Endothelial cell of umbilical vein (primary cell): Measurements from ENCODE around the gene CDX1. TPM values are rescaled to one million over a fixed set of nuclear protein-coding genes. Genes with fewer than 3 reads are reported as not detected.
A peak's percentile ranks its signal among the peaks of the same experiment; 100 is the strongest.

Experiments
- BruUV-seq: library from RNA; stranded (reverse); fragments of 400-500 nt; replicated peaks from 2 replicates; lab custom pipeline; 2021; lab: Mats Ljungman, UMichigan
- CTCF ChIA-PET: fragments of 300-600, 350-600 bp; sonication (Branson Sonifier 250); formaldehyde crosslinking; loops from one replicate; lab custom pipeline; 2021; ENCODE audit warnings: antibody characterized with exemption, inconsistent platforms; lab: Charles Lee
- POLR2A ChIA-PET: fragments of 300-600, 350-600 bp; sonication (Branson Sonifier 250); formaldehyde crosslinking; loops from one replicate; lab custom pipeline; 2021; ENCODE audit warnings: antibody characterized with exemption, inconsistent platforms; lab: Charles Lee
- DNase-seq: peaks from one replicate; pipeline ENCODE4 v3.0.0-alpha.2; 2011; ENCODE audit warnings: low read depth, low spot score
- FAIRE-seq: peaks from 2 replicates; lab custom pipeline; 2011; peaks lifted over from hg19 to GRCh38; lab: Jason Lieb, UNC
- H2AFZ ChIP-seq: 2 replicates; pipeline ENCODE4 v1.6.0; 2012; ENCODE audit warnings: low read depth, low read length, control low read depth, inconsistent platforms
- H3K27ac ChIP-seq: 2 replicates; pipeline ENCODE4 v1.5.1; 2011; ENCODE audit warnings: low read depth, mild to moderate bottlenecking, control low read depth, low read length, moderate library complexity; ENCODE audit not compliant: insufficient read depth
- H3K27me3 ChIP-seq, 2 experiments: 2 replicates each; pipeline versions ENCODE4 v1.6.0 to v1.6.1; 2011; ENCODE audit warnings: low read length in 2 of 2, mixed read lengths in 1 of 2; ENCODE audit not compliant: control insufficient read depth in 2 of 2, insufficient read depth in 2 of 2
- H3K36me3 ChIP-seq, 2 experiments: 2 replicates in 1 of 2; 3 replicates in 1 of 2; pipeline ENCODE4 v1.5.1; 2011; ENCODE audit warnings: low read length in 2 of 2, mild to moderate bottlenecking in 1 of 2, moderate library complexity in 1 of 2; ENCODE audit not compliant: control insufficient read depth in 2 of 2, insufficient read depth in 2 of 2; ENCODE audit errors: extremely low read depth in 1 of 2
- H3K4me1 ChIP-seq: 3 replicates; pipeline ENCODE4 v1.5.1; 2011; ENCODE audit warnings: mild to moderate bottlenecking, low read length; ENCODE audit not compliant: control insufficient read depth, insufficient read depth; ENCODE audit errors: extremely low read depth
- H3K4me2 ChIP-seq: 2 replicates; pipeline ENCODE4 v1.6.1; 2011; ENCODE audit warnings: low read length, control low read depth, mixed read lengths; ENCODE audit not compliant: insufficient read depth
- H3K4me3 ChIP-seq, 3 experiments: fragments of 200-600 bp in 1 of 3; sonication (generic), shearing (Covaris generic) in 1 of 3; replicated peaks in 1 of 3; 2 replicates each; pipeline ENCODE4 v1.5.1; 2011 to 2016; ENCODE audit warnings: control low read depth in 3 of 3, low read length in 3 of 3, mild to moderate bottlenecking in 2 of 3, inconsistent platforms in 1 of 3, low read depth in 1 of 3, moderate library complexity in 1 of 3; ENCODE audit not compliant: insufficient read depth in 1 of 3
- H3K79me2 ChIP-seq: 2 replicates; pipeline ENCODE4 v1.6.0; 2012; ENCODE audit warnings: low read length, inconsistent platforms; ENCODE audit not compliant: control insufficient read depth, insufficient read depth
- H3K9ac ChIP-seq: replicated peaks from 2 replicates; pipeline ENCODE3; 2011; ENCODE audit warnings: low read length, control low read depth; ENCODE audit not compliant: insufficient read depth; ENCODE audit errors: extremely low read depth
- H3K9me1 ChIP-seq: replicated peaks from 3 replicates; pipeline ENCODE4 v1.6.0; 2011; ENCODE audit warnings: mild to moderate bottlenecking, low read length; ENCODE audit not compliant: control insufficient read depth, insufficient read depth; ENCODE audit errors: extremely low read depth
- H3K9me3 ChIP-seq: replicated peaks from 2 replicates; pipeline ENCODE4 v1.5.1; 2012; ENCODE audit warnings: low read length, inconsistent platforms; ENCODE audit not compliant: control insufficient read depth, insufficient read depth
- H4K20me1 ChIP-seq: replicated peaks from 2 replicates; pipeline ENCODE3; 2011; ENCODE audit warnings: mild to moderate bottlenecking, low read length; ENCODE audit not compliant: control insufficient read depth, insufficient read depth; ENCODE audit errors: extremely low read depth
- POLR2A ChIP-seq: IDR thresholded peaks from 2 replicates; pipeline ENCODE4 v1.6.1; 2012; ENCODE audit warnings: low read depth, mild to moderate bottlenecking, control low read depth, low read length
- POLR2AphosphoS5 ChIP-seq: IDR thresholded peaks from 2 replicates; pipeline ENCODE4 v1.6.1; 2012; ENCODE audit warnings: low read depth, mild to moderate bottlenecking, control low read depth, low read length, moderate library complexity; ENCODE audit not compliant: insufficient read depth
- dilution Hi-C: fragments of 300-500 bp; cut with MboI; formaldehyde crosslinking; loops from one replicate; pipeline ENCODE4 v1.15.0; 2019; ENCODE audit warnings: low sequenced_read_pairs; ENCODE audit not compliant: extremely low pct_ligation_motif_present
- intact Hi-C: fragments of 100-400 bp; cut with micrococcal nuclease; formaldehyde crosslinking; loops from one replicate; pipeline ENCODE4 v1.10.0; 2022
- polyA plus RNA-seq, 4 experiments: library from polyadenylated mRNA; depleted of rRNA in 3 of 4; stranded (reverse) in 3 of 4; unstranded in 1 of 4; fragments of >200 nt; gene quantifications; 2 replicates each; pipeline versions ENCODE4 v1.2.1 to v1.2.3, GENCODE V29; 2011 to 2012; ENCODE audit warnings: missing spikeins in 1 of 4
- total RNA-seq: library from RNA; stranded (reverse); gene quantifications from 2 replicates; pipeline ENCODE4 v1.2.3, GENCODE V29; 2021
- TF ChIP-seq, protein P1 (sequence below), 2 donors: IDR thresholded peaks; 1 replicate in 1 of 2; 2 replicates in 1 of 2; pipeline ENCODE4 v1.5.1; 2011; ENCODE audit warnings: low read length in 2 of 2, mild to moderate bottlenecking in 2 of 2, moderate library complexity in 2 of 2, control low read depth in 1 of 2, inconsistent platforms in 1 of 2, low read depth in 1 of 2; ENCODE audit not compliant: insufficient read depth in 1 of 2; ENCODE audit errors: extremely low read depth in 1 of 2

CDX1 gene
- total and polyA plus RNA-seq, 2 donors (not counting 3 experiments of a cell fraction or from before 2014, with no cell fraction given), result not detected

DNA sequence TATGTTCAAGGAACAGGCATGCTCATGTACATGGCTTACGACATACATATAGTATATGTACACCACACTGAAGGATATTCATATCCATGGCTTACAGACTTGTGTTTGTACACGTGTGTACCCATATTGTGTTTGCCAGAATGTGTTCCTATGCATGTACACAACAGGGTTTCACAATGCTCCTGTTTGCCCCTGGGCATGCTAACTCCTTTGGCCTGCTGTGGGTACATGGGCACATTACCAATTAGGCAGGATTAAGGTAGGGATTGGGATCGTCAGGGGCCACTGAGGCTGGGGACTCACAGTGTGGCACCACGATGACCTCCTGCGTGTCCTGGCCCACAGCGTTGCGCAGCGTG, 37.1 kb upstream of the CDX1 start:
- Histone ChIP-seq H2AFZ (peak overlapping the region; percentile 70), H3K36me3 (no peaks in the 10 kb centered on the region), H3K79me2 (no peaks in the 10 kb centered on the region), H3K4me3 (no peak overlapping the region), H3K4me2 (no peak overlapping the region), H3K27ac (no peak overlapping the region), H3K4me1 (peaks cover 8% of the 10 kb centered on the region), H3K9me1 (no peaks in the 10 kb centered on the region), H3K9ac (no peak overlapping the region), H4K20me1 (no peaks in the 10 kb centered on the region), H3K9me3 (no peaks in the 10 kb centered on the region), H3K27me3 (peaks cover 0 to under 1% of the 10 kb centered on the region in 2 experiments)
- DNase-seq, result no peak
- BruUV-seq, result no TSS peak
- POLR2A ChIA-PET, result no interaction called here
- dilution Hi-C loops, result no loop called here
- intact Hi-C loops, result no loop called here
- CTCF ChIA-PET, result interaction anchor here (0.7 to 4.4 kb wide), 7 partner anchors 26 to 307 kb away, joined by 3 to 36 read pairs (median 5); partner anchors contain the start of gene PDGFRB
- no peak for TF ChIP-seq POLR2A
- FAIRE-seq, result no peak

DNA sequence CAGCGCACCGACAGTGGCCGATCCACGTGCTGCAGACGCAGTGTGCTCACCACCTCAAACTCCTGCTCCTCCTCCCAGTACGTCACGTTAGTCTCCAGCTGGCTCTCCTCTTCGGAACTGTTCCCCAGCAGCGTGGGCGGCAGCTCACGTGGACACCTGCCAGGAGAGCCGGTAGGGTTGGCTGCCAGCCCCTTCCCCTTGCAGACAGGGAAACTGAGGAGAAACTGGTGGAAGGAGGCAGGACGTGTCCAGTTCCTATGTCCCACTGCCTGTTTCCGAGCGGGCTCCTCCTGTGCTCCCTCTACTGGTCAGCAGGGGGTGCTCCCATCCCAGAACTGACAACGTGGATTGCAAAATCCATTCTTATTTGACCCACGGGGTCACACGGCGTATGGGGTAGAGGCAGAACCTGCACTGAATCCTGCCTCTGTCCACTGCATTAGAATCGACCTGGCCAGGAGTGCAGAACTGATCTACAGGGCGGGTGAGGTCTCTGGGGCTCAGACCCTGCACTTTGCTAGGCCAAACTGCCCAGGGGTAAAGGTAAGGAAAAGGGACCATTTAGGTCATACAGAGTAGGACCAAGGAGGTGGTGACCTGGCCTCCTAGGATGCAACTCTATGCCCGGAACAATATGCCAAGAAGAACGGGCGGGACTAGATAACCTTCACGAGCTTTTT, 36.6 kb upstream of the CDX1 start:
- Histone ChIP-seq H2AFZ (peak overlapping the region; percentile 70), H3K4me2 (no peak overlapping the region), H3K9me1 (no peaks in the 10 kb centered on the region), H3K79me2 (no peaks in the 10 kb centered on the region), H3K9me3 (no peaks in the 10 kb centered on the region), H3K4me3 (no peak overlapping the region), H3K27me3 (peaks cover 0 to 5% of the 10 kb centered on the region in 2 experiments), H3K36me3 (no peaks in the 10 kb centered on the region), H4K20me1 (no peaks in the 10 kb centered on the region), H3K4me1 (peaks cover 14% of the 10 kb centered on the region), H3K9ac (no peak overlapping the region), H3K27ac (no peak overlapping the region)
- FAIRE-seq (peak; percentile 95), DNase-seq (peak; percentile 65)
- CTCF ChIA-PET, result interaction anchor here (0.7 to 4.4 kb wide), 8 partner anchors 18 to 306 kb away, joined by 3 to 36 read pairs (median 4); partner anchors contain the start of gene PDGFRB
- POLR2A ChIA-PET, result no interaction called here
- intact Hi-C loops (loop anchor here (1.0 to 5.0 kb wide), 8 partner anchors 25 to 306 kb away; partner anchors contain the start of genes HMGXB3, PDGFRB and TIGD6), dilution Hi-C loops (no loop called here)
- BruUV-seq, result no TSS peak
- TF ChIP-seq POLR2AphosphoS5, result no peak
- TF ChIP-seq, protein P1, sequence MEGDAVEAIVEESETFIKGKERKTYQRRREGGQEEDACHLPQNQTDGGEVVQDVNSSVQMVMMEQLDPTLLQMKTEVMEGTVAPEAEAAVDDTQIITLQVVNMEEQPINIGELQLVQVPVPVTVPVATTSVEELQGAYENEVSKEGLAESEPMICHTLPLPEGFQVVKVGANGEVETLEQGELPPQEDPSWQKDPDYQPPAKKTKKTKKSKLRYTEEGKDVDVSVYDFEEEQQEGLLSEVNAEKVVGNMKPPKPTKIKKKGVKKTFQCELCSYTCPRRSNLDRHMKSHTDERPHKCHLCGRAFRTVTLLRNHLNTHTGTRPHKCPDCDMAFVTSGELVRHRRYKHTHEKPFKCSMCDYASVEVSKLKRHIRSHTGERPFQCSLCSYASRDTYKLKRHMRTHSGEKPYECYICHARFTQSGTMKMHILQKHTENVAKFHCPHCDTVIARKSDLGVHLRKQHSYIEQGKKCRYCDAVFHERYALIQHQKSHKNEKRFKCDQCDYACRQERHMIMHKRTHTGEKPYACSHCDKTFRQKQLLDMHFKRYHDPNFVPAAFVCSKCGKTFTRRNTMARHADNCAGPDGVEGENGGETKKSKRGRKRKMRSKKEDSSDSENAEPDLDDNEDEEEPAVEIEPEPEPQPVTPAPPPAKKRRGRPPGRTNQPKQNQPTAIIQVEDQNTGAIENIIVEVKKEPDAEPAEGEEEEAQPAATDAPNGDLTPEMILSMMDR (IDR thresholded peaks at IDR 0.05; ENCODE audit: extremely low read depth in 1 of 2, insufficient read depth in 1 of 2, low read depth in 1 of 2, low read length in 2 of 2), result peak; percentile 89 to 93
